GM12878 (cell line): Measurements from ENCODE around the gene ABL1. TPM values are rescaled to one million over a fixed set of nuclear protein-coding genes. Genes with fewer than 3 reads are reported as not detected.
"Not testable (repeated sequence)": the region's sequence is repeated elsewhere in the genome, so short reads cannot be mapped to it uniquely, and the experiment has no call there.

Experiments
- ATAC-seq: fragments of 200-7000 bp; cut with Tn5 transposase; 3 replicates; pipeline ENCODE4 v1.9.1; 2020; ENCODE audit warnings: mild to moderate bottlenecking, moderate library complexity
- BruUV-seq: library from RNA; stranded (reverse); fragments of 400-500 nt; replicated peaks from 2 replicates; lab custom pipeline; 2021; lab: Mats Ljungman, UMichigan
- CTCF ChIA-PET: fragments of 300-600 bp; sonication (Branson Sonifier 250); formaldehyde crosslinking; extraction: SDS; loops from one replicate; lab custom pipeline; 2021; ENCODE audit warnings: inconsistent platforms; lab: Yijun Ruan, JAX
- POLR2A ChIA-PET: fragments of 350-600 bp; formaldehyde crosslinking; extraction: SDS; loops from one replicate; lab custom pipeline; 2021; ENCODE audit warnings: inconsistent platforms; lab: Charles Lee
- RAD21 ChIA-PET: fragments of 300-600 bp; sonication (Branson Sonifier 250); formaldehyde crosslinking; loops from one replicate; lab custom pipeline; 2023; ENCODE audit warnings: antibody characterized with exemption; ENCODE audit not compliant: unreplicated experiment; lab: Charles Lee
- SMC1A ChIA-PET: fragments of 300-600 bp; sonication (Branson Sonifier 250); formaldehyde crosslinking; loops from one replicate; lab custom pipeline; 2023; ENCODE audit not compliant: unreplicated experiment, uncharacterized antibody; lab: Charles Lee
- DNase-seq: peaks from one replicate; pipeline ENCODE4 v3.0.0-alpha.2; 2011; ENCODE audit warnings: low read depth, low spot score
- FAIRE-seq: peaks from 3 replicates; lab custom pipeline; 2011; peaks lifted over from hg19 to GRCh38; lab: Jason Lieb, UNC
- H2AFZ ChIP-seq: 2 replicates; pipeline ENCODE4 v1.6.0; 2011; ENCODE audit warnings: low read depth, low read length, control low read depth; ENCODE audit not compliant: control insufficient read depth
- H3K27ac ChIP-seq: 2 replicates; pipeline ENCODE4 v1.5.1; 2011; ENCODE audit warnings: control low read depth; ENCODE audit not compliant: control insufficient read depth, insufficient read depth
- H3K27me3 ChIP-seq, 2 experiments: replicated peaks in 1 of 2; 2 replicates each; pipeline versions ENCODE4 v1.6.0 to v1.6.1; 2011; ENCODE audit warnings: low read length in 1 of 2; ENCODE audit not compliant: control insufficient read depth in 2 of 2, insufficient read depth in 2 of 2
- H3K36me3 ChIP-seq, 2 experiments: 2 replicates each; pipeline ENCODE4 v1.5.1; 2011; ENCODE audit warnings: low read length in 1 of 2; ENCODE audit not compliant: control insufficient read depth in 2 of 2, insufficient read depth in 2 of 2
- H3K4me1 ChIP-seq: 2 replicates; pipeline ENCODE4 v1.6.1; 2011; ENCODE audit warnings: mild to moderate bottlenecking, low read length, moderate library complexity, mixed read lengths; ENCODE audit not compliant: control insufficient read depth, insufficient read depth
- H3K4me2 ChIP-seq: 2 replicates; pipeline ENCODE4 v1.6.0; 2011; ENCODE audit warnings: control low read depth; ENCODE audit not compliant: control insufficient read depth, insufficient read depth
- H3K4me3 ChIP-seq: fragments of 200-600 bp; sonication (generic); 2 replicates; pipeline ENCODE4 v1.5.1; 2016
- H3K79me2 ChIP-seq: 2 replicates; pipeline ENCODE4 v1.6.0; 2011; ENCODE audit warnings: low read length; ENCODE audit not compliant: control insufficient read depth, insufficient read depth
- H3K9ac ChIP-seq: 2 replicates; pipeline ENCODE4 v1.8.0; 2011; ENCODE audit warnings: low read length, control low read depth, mixed read lengths; ENCODE audit not compliant: control insufficient read depth, insufficient read depth
- H3K9me3 ChIP-seq: replicated peaks from 3 replicates; pipeline ENCODE4 v1.5.1; 2011; ENCODE audit warnings: mild to moderate bottlenecking, low read length; ENCODE audit not compliant: control insufficient read depth, insufficient read depth
- H4K20me1 ChIP-seq: 2 replicates; pipeline ENCODE4 v1.6.0; 2011; ENCODE audit not compliant: control insufficient read depth, insufficient read depth
- WGBS: methylation state at CpG from one replicate; pipeline ENCODE4 v1.1.6; 2016; ENCODE audit warnings: low lambda C conversion rate; ENCODE audit not compliant: insufficient replicate concordance, insufficient coverage; ENCODE audit errors: missing lambda C conversion rate; 5-methylcytosine and 5-hydroxymethylcytosine counted together
- in situ Hi-C: fragments of 300-500 bp; cut with MboI; formaldehyde crosslinking; loops from 9 replicates; pipeline ENCODE4 v1.14.3; 2018; ENCODE audit warnings: mixed read lengths
- intact Hi-C: fragments of 100-400 bp; cut with micrococcal nuclease; formaldehyde crosslinking; loops from one replicate; pipeline ENCODE4 v1.14.2; 2022; ENCODE audit not compliant: unreplicated experiment
- polyA plus RNA-seq, 11 experiments: library from polyadenylated mRNA; depleted of rRNA in 4 of 11; unstranded in 6 of 11; stranded (reverse) in 5 of 11; fragments of >200 nt; fragmentation: Nextera tagmentation in 4 of 11; fragmentation: Illumina TruSeq in 1 of 11; extraction: Ambion mirVana in 4 of 11; extraction: Trizol in 1 of 11; gene quantifications; 1 replicate in 1 of 11; 2 replicates in 10 of 11; pipeline versions ENCODE4 v1.2.1 to v1.2.3, GENCODE V29; 2011 to 2016; ENCODE audit warnings: inconsistent platforms in 2 of 11, missing spikeins in 2 of 11, low read depth in 1 of 11
- total RNA-seq, 4 experiments: library from RNA; depleted of rRNA in 3 of 4; stranded (reverse); fragments of >200 nt in 3 of 4; fragmentation: Illumina TruSeq in 1 of 4; extraction: Trizol in 1 of 4; gene quantifications; 2 replicates each; pipeline versions ENCODE4 v1.2.1 to v1.2.3, GENCODE V29; 2013 to 2021

Gene ABL1
- total and polyA plus RNA-seq, 10 of the 15 experiments (the other 5 are each of a cell fraction or from before 2014, with no cell fraction given), result 0.79 to 51.5 (median 16.3) TPM

GRCh38 chr9:130794021-130794420, 41.0 kb upstream of the ABL1 start:
- BruUV-seq, H3K27ac ChIP-seq, intact Hi-C loops, H3K27me3 ChIP-seq, POLR2A ChIA-PET, DNase-seq, H3K9me3 ChIP-seq, in situ Hi-C loops, H3K4me2 ChIP-seq, H3K36me3 ChIP-seq, H3K4me3 ChIP-seq, FAIRE-seq, RAD21 ChIA-PET, ATAC-seq, H4K20me1 ChIP-seq, H3K79me2 ChIP-seq, H2AFZ ChIP-seq, H3K9ac ChIP-seq: not testable (repeated sequence)
- peaks cover 16% of the 10 kb centered on the region; the same call in 1 of the 2 replicates for H3K4me1 ChIP-seq
- ChIA-PET SMC1A (interaction anchor here (1.0 to 1.6 kb wide), 2 partner anchors 12 to 79 kb away, joined by 3 to 4 read pairs; no protein-coding TSS in a partner anchor), CTCF (interaction anchor here (1.4 kb wide), 1 partner anchor 19 kb away, joined by 3 read pairs; no protein-coding TSS in a partner anchor)
- WGBS, result 92% methylated on average over 2 of the region's 2 CpGs

- ATAC-seq, DNase-seq, H3K4me2 ChIP-seq, intact Hi-C loops, in situ Hi-C loops, BruUV-seq, FAIRE-seq, H3K4me3 ChIP-seq, H3K9me3 ChIP-seq, H3K27me3 ChIP-seq, H3K79me2 ChIP-seq, RAD21 ChIA-PET, H4K20me1 ChIP-seq, H2AFZ ChIP-seq, POLR2A ChIA-PET, H3K36me3 ChIP-seq, H3K27ac ChIP-seq, H3K9ac ChIP-seq: not testable (repeated sequence)
- WGBS, result 99% methylated on average over 3 of the region's 3 CpGs
- CTCF ChIA-PET, result interaction anchor here (1.1 to 1.5 kb wide), 3 partner anchors 20 to 93 kb away, joined by 3 to 4 read pairs (median 3); no protein-coding TSS in a partner anchor
- peaks cover 13% of the 10 kb centered on the region; the same call in 1 of the 2 replicates for H3K4me1 ChIP-seq
- SMC1A ChIA-PET, result interaction anchor here (1.0 to 1.6 kb wide), 2 partner anchors 12 to 79 kb away, joined by 3 to 4 read pairs; no protein-coding TSS in a partner anchor
These were observed 40.6 kb upstream of the ABL1 start for GRCh38 chr9:130794423-130794822.
